Measurements from ENCODE around the gene ZNRF4.
"Not testable (repeated sequence)": the region's sequence is repeated elsewhere in the genome, so short reads cannot be mapped to it uniquely, and the experiment has no call there.

ZNRF4 gene, protein sequence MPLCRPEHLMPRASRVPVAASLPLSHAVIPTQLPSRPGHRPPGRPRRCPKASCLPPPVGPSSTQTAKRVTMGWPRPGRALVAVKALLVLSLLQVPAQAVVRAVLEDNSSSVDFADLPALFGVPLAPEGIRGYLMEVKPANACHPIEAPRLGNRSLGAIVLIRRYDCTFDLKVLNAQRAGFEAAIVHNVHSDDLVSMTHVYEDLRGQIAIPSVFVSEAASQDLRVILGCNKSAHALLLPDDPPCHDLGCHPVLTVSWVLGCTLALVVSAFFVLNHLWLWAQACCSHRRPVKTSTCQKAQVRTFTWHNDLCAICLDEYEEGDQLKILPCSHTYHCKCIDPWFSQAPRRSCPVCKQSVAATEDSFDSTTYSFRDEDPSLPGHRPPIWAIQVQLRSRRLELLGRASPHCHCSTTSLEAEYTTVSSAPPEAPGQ

DNA sequence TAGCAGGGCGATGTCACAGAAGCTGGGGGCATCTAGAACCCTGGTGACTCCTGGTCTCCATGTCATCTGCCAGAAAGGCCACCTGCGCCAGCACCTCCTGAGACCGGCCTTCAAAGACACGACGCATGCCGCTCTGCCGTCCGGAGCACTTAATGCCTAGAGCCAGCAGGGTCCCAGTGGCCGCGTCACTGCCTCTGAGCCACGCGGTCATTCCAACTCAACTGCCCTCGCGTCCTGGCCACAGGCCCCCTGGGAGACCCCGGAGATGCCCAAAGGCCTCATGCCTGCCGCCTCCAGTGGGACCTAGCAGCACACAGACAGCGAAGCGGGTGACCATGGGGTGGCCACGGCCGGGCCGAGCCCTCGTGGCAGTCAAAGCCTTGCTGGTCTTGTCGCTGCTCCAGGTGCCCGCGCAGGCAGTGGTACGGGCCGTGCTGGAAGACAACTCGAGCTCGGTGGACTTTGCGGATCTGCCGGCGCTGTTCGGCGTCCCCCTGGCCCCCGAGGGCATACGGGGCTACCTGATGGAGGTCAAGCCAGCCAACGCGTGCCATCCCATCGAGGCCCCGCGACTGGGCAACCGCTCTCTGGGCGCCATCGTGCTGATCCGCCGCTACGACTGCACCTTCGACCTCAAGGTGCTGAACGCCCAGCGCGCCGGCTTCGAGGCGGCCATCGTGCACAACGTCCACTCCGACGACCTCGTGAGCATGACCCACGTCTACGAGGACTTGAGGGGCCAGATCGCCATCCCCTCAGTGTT, at the start of gene ZNRF4:
TSS of gene ZNRF4 (plus strand) at position 51 of the 763 bp plus-strand sequence. CDS start at position 126, 75 bp downstream.
- Histone ChIP-seq H4K20me1 (no peaks in the 10 kb centered on the region; a peak in 1 of 22 replicates), H3K27me3 (no peaks in the 10 kb centered on the region), H3K36me3 (no peaks in the 10 kb centered on the region), H3K9me3 (replicated peaks in 1 of 11) (peaks cover under 1 to 15% (median 9%) of the 10 kb centered on the region in 11 experiments; a peak in 16 of 22 replicates), H3K4me2 (no peak within 1 kb of the TSS), H3K9ac (no peak within 1 kb of the TSS), H3K27ac (no peak within 1 kb of the TSS), H3K4me1 (peaks cover 0 to 6% (median 0%) of the 10 kb centered on the region in 10 experiments; a peak in 3 of 20 replicates), H3K4me3 (no peak within 1 kb of the TSS)
- no peak for TF ChIP-seq Cebpa-rat (IDR thresholded peaks at IDR 0.05)

DNA sequence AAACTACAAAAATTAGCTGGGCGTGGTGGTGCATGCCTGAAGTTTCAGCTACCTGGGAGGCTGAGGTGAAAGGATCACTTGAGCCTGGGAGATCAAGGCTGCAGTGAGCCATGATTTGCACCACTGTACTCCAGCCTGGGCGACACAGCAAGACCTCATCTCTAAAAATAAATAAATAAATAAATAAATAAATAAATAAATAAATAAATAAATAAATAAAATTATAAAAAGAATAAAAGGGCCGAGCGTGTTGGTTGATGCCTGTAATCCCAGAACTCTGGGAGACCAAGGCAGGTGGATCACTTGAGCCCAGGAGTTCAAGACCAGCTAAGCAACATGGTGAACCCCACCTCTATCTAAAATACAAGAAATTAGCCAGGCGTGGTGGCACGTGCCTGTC, 49.0 kb upstream of the ZNRF4 start:
- H3K4me1 ChIP-seq, H3K27ac ChIP-seq, H3K4me2 ChIP-seq, H3K36me3 ChIP-seq, H3K4me3 ChIP-seq, H3K9ac ChIP-seq, H3K27me3 ChIP-seq: not testable (repeated sequence)
- Histone ChIP-seq H4K20me1 (peaks cover 0 to 15% (median 0%) of the 10 kb centered on the region in 11 experiments; a peak in 5 of 22 replicates), H3K9me3 (replicated peaks in 1 of 11) (peaks cover 0 to 16% (median 11%) of the 10 kb centered on the region in 11 experiments; a peak in 10 of 22 replicates)

DNA sequence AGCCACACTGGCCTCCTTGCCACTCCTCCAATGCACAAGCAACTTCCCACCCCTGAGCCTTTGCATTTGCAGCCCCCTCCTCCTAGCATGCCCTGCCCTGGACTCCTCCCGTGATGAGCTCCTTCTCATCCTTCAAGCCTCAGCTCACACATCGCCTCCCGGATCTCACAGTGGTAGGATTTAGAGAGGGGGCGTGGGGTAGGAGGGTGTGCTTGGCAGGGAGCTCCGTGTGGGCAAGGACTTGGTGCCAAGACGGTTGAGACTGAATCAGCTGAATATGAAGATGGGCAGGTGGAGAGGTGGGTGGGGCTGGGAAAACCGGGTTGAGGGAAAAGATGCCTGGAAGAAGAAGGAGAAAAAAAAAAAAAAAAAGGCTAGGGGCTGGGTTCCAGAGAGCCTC, 48.4 kb upstream of the ZNRF4 start:
- no peak for TF ChIP-seq Cebpa-rat (IDR thresholded peaks at IDR 0.05)
- H3K4me2 ChIP-seq = no peak overlapping the region
- H3K36me3 ChIP-seq = no peaks in the 10 kb centered on the region
- H3K27me3 ChIP-seq = no peaks in the 10 kb centered on the region
- no peaks in the 10 kb centered on the region for H3K4me1 ChIP-seq
- H3K9me3 ChIP-seq (replicated peaks in 1 of 11) = peaks cover 0 to 16% (median 11%) of the 10 kb centered on the region in 11 experiments; a peak in 10 of 22 replicates
- no peak overlapping the region for H3K4me3 ChIP-seq
- no peak overlapping the region for H3K9ac ChIP-seq
- H3K27ac ChIP-seq = no peak overlapping the region
- H4K20me1 ChIP-seq = peaks cover 0 to 15% (median 0%) of the 10 kb centered on the region in 11 experiments; a peak in 5 of 22 replicates

DNA sequence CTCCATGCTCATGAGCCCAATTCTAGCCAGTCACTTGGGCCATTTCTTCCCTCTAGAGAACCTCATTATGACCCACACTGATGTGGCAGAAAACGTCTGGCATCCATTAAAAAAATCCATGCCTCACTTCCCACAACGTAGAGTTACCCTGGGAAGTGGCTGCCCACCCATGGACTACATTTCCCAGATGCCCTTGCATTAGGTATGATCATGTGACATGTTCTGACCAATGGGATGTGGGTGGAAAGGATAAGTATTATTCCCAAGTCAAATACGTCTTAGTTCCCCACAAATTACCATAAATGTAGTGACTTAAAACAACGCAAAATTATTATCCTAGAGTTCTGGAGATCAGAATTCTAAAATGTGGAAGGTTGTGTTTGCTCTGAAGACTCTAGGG, 47.9 kb upstream of the ZNRF4 start:
- peaks cover 0 to 15% (median 0%) of the 10 kb centered on the region in 11 experiments; a peak in 5 of 22 replicates for H4K20me1 ChIP-seq
- H3K4me1 ChIP-seq = no peaks in the 10 kb centered on the region
- no peak overlapping the region for H3K4me2 ChIP-seq
- H3K4me3 ChIP-seq = no peak overlapping the region
- H3K9ac ChIP-seq = no peak overlapping the region
- H3K27ac ChIP-seq = no peak overlapping the region
- H3K36me3 ChIP-seq = no peaks in the 10 kb centered on the region
- TF ChIP-seq Cebpa-rat (IDR thresholded peaks at IDR 0.05) = no peak
- no peaks in the 10 kb centered on the region for H3K27me3 ChIP-seq
- H3K9me3 ChIP-seq (replicated peaks in 1 of 11) = peaks cover 0 to 16% (median 11%) of the 10 kb centered on the region in 11 experiments; a peak in 10 of 22 replicates

DNA sequence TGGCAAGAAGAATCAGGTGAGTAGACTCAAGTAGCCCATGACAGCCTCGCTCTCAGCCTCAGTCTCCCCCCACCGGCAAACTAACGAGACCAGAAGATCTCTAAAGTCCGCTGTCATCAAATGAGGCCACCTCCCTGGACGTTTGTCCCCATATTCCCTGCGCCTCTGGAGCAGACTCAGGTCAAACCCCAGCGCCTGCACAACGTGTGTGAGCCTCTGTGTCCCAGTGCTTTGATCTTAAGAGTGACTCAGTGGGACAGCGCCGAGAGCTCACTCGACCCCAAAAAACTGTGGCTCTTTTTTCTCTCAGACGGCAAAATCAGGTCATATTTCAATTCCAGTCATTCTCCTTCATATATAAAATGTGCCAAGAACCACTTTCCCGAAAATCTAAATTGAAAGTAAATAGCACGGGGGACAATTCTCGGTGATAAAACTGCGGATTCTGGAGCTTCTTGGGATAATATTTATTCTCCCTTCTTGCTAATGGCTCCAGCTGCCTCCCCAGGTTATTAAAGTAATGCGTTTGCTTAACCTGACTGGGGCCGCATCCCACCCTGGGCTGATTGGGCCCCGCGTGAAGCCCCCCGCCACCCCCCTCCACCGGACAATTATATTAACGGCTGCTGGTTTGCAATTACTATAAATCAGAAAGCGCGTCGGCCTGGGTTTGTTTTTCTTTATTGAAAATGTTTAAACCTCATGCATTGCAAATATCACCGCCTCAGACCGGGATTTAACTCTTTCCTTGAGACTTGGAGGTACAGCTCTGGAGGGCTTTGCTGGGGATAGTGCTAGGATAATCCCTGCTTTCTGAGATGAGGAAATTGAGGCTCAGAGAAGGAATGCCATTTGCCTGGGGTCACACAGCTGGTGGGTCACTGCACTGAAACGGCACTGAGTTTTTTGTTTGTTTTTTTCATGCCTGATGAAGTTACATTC, 37.5 kb upstream of the ZNRF4 start:
- Histone ChIP-seq H3K4me2 (no peak overlapping the region), H3K27ac (no peak overlapping the region), H3K27me3 (no peaks in the 10 kb centered on the region), H3K9me3 (replicated peaks in 1 of 11) (no peaks in the 10 kb centered on the region), H3K9ac (no peak overlapping the region), H3K4me1 (no peaks in the 10 kb centered on the region; a peak in 1 of 20 replicates), H3K4me3 (no peak overlapping the region), H4K20me1 (no peaks in the 10 kb centered on the region), H3K36me3 (no peaks in the 10 kb centered on the region)
- no peak for TF ChIP-seq Cebpa-rat (IDR thresholded peaks at IDR 0.05)

DNA sequence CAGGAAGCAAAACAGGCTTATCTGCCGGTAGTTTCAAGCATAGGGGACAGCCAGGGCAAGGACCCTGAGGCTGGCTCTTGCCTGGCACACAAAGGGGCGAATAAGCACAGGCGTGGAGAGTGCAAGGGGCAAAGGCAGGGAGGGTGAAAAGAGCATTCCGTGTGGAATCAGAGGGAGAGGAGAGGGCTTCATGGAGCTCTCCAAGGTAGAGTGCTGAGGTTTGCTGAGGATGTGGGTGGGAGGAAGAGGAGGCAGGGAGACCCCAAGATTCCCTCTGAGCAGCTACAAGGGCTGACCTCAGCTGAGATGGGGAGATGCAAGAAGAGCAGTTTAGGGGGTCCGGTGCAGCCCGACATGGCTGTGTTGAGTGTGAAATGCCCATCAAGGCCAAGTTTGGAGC, 36.5 kb upstream of the ZNRF4 start:
- Histone ChIP-seq H3K27me3 (no peaks in the 10 kb centered on the region), H3K4me2 (no peak overlapping the region), H3K4me1 (no peaks in the 10 kb centered on the region; a peak in 1 of 20 replicates), H3K27ac (no peak overlapping the region), H3K36me3 (no peaks in the 10 kb centered on the region), H3K9ac (no peak overlapping the region), H3K4me3 (no peak overlapping the region), H3K9me3 (replicated peaks in 1 of 11) (no peaks in the 10 kb centered on the region; a peak in 1 of 22 replicates), H4K20me1 (no peaks in the 10 kb centered on the region)
- TF ChIP-seq Cebpa-rat (IDR thresholded peaks at IDR 0.05) = no peak

DNA sequence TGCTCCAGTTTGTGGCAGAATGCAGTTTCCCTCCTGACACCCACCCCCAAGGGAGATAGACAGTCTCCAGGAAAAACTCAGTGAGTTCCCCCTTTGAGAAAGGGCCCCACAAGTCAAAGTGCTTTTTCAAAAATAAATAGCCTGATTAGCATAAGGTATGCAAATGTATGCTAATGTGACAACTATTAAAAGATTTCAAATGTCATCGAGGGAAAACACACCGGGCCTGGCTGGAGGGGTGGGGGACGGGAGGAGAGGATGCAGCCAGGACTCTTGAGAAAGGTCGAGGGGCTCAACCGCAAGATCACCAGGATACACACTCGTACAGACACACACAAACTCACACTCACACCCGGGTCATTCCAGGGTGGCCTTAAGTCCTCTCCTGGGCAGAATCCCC, 34.3 kb upstream of the ZNRF4 start:
- no peak overlapping the region for H3K9ac ChIP-seq
- H3K4me2 ChIP-seq = no peak overlapping the region
- H4K20me1 ChIP-seq = no peaks in the 10 kb centered on the region
- peaks cover 0 to 7% (median 0%) of the 10 kb centered on the region in 11 experiments; a peak in 1 of 22 replicates for H3K9me3 ChIP-seq (replicated peaks in 1 of 11)
- H3K36me3 ChIP-seq = no peaks in the 10 kb centered on the region
- H3K4me3 ChIP-seq = no peak overlapping the region
- H3K4me1 ChIP-seq = no peaks in the 10 kb centered on the region
- no peaks in the 10 kb centered on the region for H3K27me3 ChIP-seq
- H3K27ac ChIP-seq = no peak overlapping the region
- no peak for TF ChIP-seq Cebpa-rat (IDR thresholded peaks at IDR 0.05)

DNA sequence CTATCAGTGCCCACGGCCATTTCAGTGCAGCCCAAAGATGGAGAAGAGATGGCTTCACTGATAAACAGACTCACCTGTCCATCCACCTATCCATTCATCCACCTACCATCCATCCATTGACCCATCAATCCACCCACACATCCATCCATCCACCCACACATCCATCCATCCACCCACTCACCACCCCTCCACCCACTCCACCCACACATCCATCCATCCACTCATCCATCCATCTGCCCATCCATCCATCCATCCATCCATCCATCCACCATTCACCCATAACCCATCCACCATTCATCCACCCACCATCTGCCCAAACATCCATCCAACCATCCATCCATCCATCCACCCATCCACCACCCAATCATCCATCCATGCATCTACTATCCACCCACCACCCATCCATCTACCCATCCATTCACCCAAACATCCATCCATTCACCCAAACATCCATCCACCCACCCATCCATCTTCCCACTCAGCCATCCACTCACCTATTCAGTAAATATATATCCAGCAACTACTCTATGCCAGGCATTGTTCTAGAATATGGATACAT, 31.6 kb upstream of the ZNRF4 start:
- no peak overlapping the region for H3K27ac ChIP-seq
- H3K9me3 ChIP-seq (replicated peaks in 1 of 11) = peaks cover 0 to 7% (median 0%) of the 10 kb centered on the region in 11 experiments; a peak in 1 of 22 replicates
- no peak overlapping the region for H3K4me2 ChIP-seq
- H3K4me1 ChIP-seq = no peaks in the 10 kb centered on the region
- no peaks in the 10 kb centered on the region for H3K36me3 ChIP-seq
- no peak overlapping the region for H3K4me3 ChIP-seq
- no peaks in the 10 kb centered on the region for H3K27me3 ChIP-seq
- no peak overlapping the region for H3K9ac ChIP-seq
- no peaks in the 10 kb centered on the region for H4K20me1 ChIP-seq
- TF ChIP-seq Cebpa-rat (IDR thresholded peaks at IDR 0.05) = no peak

Data from BLaER1 treated with 17β-estradiol and CSF1 and Interleukin-3, amounts not matched to agents 10 nM and 100 nM (cell line).